Measurements from ENCODE around the gene FOXP2.

DNA sequence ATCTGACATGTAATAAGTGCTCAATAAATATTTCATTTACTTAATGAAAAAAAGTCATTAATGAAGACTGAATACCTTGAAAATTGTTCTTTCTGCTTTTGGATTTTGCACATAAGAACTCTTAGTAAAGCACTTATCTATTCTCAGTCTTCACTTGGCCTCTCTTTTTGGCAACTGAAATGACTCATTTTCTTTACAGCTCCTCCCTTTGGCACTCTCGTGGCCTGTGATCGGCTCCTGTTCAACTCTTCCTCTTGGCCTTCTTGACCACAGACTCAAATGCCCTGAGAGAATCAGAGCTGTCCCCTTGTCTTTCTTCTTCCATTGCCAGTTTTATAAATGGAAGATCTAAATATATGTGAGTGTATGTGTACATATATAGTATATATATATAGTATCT is 54.2 kb downstream of the FOXP2 start:
- TF ChIP-seq CTCF (IDR thresholded peaks at IDR 0.05) (no peak), POLR2AphosphoS5 (IDR thresholded peaks at IDR 0.05) (no peak), EP300 (IDR thresholded peaks at IDR 0.05) (no peak)

Data from suprapubic skin (tissue), 4 donors.